Measurements from ENCODE around the gene ZC2HC1C. TPM values are rescaled to one million over a fixed set of nuclear protein-coding genes. Genes with fewer than 3 reads are reported as not detected.
A peak's percentile ranks its signal among the peaks of the same experiment; 100 is the strongest.

ZC2HC1C gene
- total RNA-seq, 2 experiments from 2014 or later: 0.22 to 0.30 TPM

DNA sequence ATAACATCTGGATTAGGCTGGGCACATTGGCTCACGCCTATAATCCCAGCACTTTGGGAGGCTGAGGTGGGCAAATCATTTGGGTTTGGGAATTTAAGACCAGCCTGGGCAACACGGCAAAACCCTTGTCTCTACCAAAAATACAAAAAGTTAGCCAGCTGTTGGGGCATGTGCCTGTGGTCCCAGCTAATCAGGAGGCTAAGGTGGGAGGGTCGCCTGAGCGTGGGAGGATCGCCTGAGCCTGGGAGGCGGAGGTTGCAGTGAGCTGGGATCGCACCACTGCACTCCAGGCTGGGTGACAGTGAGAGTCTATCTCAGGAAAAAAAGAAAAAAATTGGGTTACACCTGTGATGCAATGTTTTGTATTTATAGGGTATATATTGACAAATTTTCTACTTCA lies 52.1 kb downstream of the ZC2HC1C start:
- no peak overlapping the region for H3K27ac Mint-ChIP-seq
- TF ChIP-seq, protein P1, sequence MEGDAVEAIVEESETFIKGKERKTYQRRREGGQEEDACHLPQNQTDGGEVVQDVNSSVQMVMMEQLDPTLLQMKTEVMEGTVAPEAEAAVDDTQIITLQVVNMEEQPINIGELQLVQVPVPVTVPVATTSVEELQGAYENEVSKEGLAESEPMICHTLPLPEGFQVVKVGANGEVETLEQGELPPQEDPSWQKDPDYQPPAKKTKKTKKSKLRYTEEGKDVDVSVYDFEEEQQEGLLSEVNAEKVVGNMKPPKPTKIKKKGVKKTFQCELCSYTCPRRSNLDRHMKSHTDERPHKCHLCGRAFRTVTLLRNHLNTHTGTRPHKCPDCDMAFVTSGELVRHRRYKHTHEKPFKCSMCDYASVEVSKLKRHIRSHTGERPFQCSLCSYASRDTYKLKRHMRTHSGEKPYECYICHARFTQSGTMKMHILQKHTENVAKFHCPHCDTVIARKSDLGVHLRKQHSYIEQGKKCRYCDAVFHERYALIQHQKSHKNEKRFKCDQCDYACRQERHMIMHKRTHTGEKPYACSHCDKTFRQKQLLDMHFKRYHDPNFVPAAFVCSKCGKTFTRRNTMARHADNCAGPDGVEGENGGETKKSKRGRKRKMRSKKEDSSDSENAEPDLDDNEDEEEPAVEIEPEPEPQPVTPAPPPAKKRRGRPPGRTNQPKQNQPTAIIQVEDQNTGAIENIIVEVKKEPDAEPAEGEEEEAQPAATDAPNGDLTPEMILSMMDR (IDR thresholded peaks at IDR 0.05): no peak
- H3K36me3 Mint-ChIP-seq (ENCODE audit: low read depth): peaks cover 68% of the 10 kb centered on the region
- DNase-seq (no peak), ATAC-seq (ENCODE audit: poor library complexity) (no peak)
- no peaks in the 10 kb centered on the region for H3K27me3 Mint-ChIP-seq
- H3K27me3 ChIP-seq (ENCODE audit: control insufficient read depth in 1 of 2, insufficient read depth in 2 of 2, low read length in 2 of 2): no peaks in the 10 kb centered on the region
- intact Hi-C loops (cut with DNase I, micrococcal nuclease): no loop called here
- H3K9me3 ChIP-seq (ENCODE audit: control insufficient read depth in 1 of 2, insufficient read depth in 1 of 2, low read length in 2 of 2): no peaks in the 10 kb centered on the region
- peaks cover 29% of the 10 kb centered on the region for H3K4me1 Mint-ChIP-seq (ENCODE audit: low read depth)
- no peak overlapping the region for H3K4me3 ChIP-seq (ENCODE audit: low read length)
- ChIA-PET CTCF (no interaction called here), POLR2A (no interaction called here)
- H3K9me3 Mint-ChIP-seq: no peaks in the 10 kb centered on the region
- peaks cover 53% of the 10 kb centered on the region for H3K36me3 ChIP-seq (ENCODE audit: insufficient read depth, low read length)
- no peak overlapping the region for H3K4me3 Mint-ChIP-seq
- no peak overlapping the region for H3K27ac ChIP-seq (ENCODE audit: low read depth in 1 of 2, low read length in 2 of 2)
- H3K4me1 ChIP-seq (ENCODE audit: insufficient read depth, low read length): peaks cover 19% of the 10 kb centered on the region

DNA sequence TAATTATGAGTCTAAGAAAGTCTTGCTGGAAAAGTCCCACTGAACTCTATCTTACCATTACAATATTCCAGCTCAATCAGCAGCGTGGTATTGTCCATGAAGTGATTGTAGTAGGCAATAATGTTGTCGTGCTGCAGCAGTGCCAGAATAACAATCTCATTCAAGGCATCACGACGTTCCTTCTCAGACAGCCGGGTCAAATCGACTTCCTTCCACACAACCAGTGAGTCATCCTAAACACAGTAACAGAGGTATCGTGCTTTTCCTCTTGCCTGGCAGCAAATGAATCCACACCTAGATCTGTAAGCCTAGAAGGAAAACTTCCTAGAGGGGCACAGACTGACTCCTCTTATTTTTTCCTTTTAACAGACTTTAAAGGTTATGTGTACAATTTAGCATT lies 54.5 kb downstream of the ZC2HC1C start:
- ATAC-seq (ENCODE audit: poor library complexity) (peak; percentile 40), DNase-seq (peak in 8 of 14 experiments; percentile 3 to 65 (median 35))
- peaks cover 45% of the 10 kb centered on the region for H3K4me1 Mint-ChIP-seq (ENCODE audit: low read depth)
- H3K27me3 Mint-ChIP-seq: no peaks in the 10 kb centered on the region
- H3K27me3 ChIP-seq (ENCODE audit: control insufficient read depth in 1 of 2, insufficient read depth in 2 of 2, low read length in 2 of 2): no peaks in the 10 kb centered on the region
- H3K4me3 Mint-ChIP-seq: peak overlapping the region; percentile 7
- H3K9me3 ChIP-seq (ENCODE audit: control insufficient read depth in 1 of 2, insufficient read depth in 1 of 2, low read length in 2 of 2): no peaks in the 10 kb centered on the region
- no peak overlapping the region for H3K4me3 ChIP-seq (ENCODE audit: low read length)
- H3K4me1 ChIP-seq (ENCODE audit: insufficient read depth, low read length): peaks cover 36% of the 10 kb centered on the region
- no peak overlapping the region for H3K27ac ChIP-seq (ENCODE audit: low read depth in 1 of 2, low read length in 2 of 2)
- no peaks in the 10 kb centered on the region for H3K9me3 Mint-ChIP-seq
- peaks cover 54% of the 10 kb centered on the region for H3K36me3 Mint-ChIP-seq (ENCODE audit: low read depth)
- ChIA-PET POLR2A (no interaction called here), CTCF (no interaction called here)
- H3K27ac Mint-ChIP-seq: peak overlapping the region; percentile 90
- H3K36me3 ChIP-seq (ENCODE audit: insufficient read depth, low read length): peaks cover 32% of the 10 kb centered on the region
- intact Hi-C loops (cut with DNase I, micrococcal nuclease): no loop called here
- TF ChIP-seq, protein P1 (IDR thresholded peaks at IDR 0.05): no peak

DNA sequence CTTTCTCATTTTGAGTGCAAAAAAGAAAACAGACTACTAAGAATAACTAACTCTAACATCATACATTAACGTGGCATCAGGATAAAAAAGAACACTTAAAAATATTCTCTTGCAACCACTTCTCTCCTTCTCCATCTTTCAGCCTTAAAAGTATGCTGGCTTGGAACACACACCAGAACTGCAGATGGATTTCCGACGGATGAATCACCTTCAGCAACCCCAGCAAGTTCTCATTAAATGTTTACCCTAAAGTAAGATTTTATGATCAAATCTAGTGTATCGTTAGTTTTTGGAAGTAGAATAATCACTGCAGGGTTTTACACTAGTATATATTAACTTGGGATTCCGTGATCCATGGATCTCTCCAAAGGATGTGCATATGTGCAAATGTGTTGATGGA lies 56.2 kb downstream of the ZC2HC1C start:
- Mint-ChIP-seq H3K4me3 (peak overlapping the region; percentile 99), H3K36me3 (ENCODE audit: low read depth) (peaks cover 38% of the 10 kb centered on the region), H3K27ac (peak overlapping the region; percentile 90), H3K4me1 (ENCODE audit: low read depth) (peaks cover 45% of the 10 kb centered on the region), H3K9me3 (no peaks in the 10 kb centered on the region), H3K27me3 (no peaks in the 10 kb centered on the region)
- H3K9me3 ChIP-seq (ENCODE audit: control insufficient read depth in 1 of 2, insufficient read depth in 1 of 2, low read length in 2 of 2): no peaks in the 10 kb centered on the region
- intact Hi-C loops (cut with DNase I, micrococcal nuclease): loop anchor here (2.0 to 5.0 kb wide), 4 partner anchors 49 to 537 kb away; partner anchors contain the start of genes EIF2B2 (in 1 of the 2), ERG28 (in 1 of the 2), TMED10 (in 1 of the 2) and TTLL5 (in 1 of the 2)
- CTCF ChIA-PET: interaction anchor here (0.6 to 1.2 kb wide), 3 partner anchors 169 to 1921 kb away, joined by 3 to 6 read pairs (median 3); no protein-coding TSS in a partner anchor
- H3K36me3 ChIP-seq (ENCODE audit: insufficient read depth, low read length): peaks cover 25% of the 10 kb centered on the region
- H3K27me3 ChIP-seq (ENCODE audit: control insufficient read depth in 1 of 2, insufficient read depth in 2 of 2, low read length in 2 of 2): no peaks in the 10 kb centered on the region
- POLR2A ChIA-PET: interaction anchor here (0.7 to 2.7 kb wide), 12 partner anchors 8 to 209 kb away, joined by 3 to 23 read pairs (median 4); partner anchors contain the start of genes ACYP1, EIF2B2 and TMED10
- H3K4me1 ChIP-seq (ENCODE audit: insufficient read depth, low read length): peaks cover 36% of the 10 kb centered on the region
- peak in 2 of 14 experiments; percentile 27 to 31 for DNase-seq
- TF ChIP-seq, protein P1 (IDR thresholded peaks at IDR 0.05): no peak
- no peak overlapping the region for H3K4me3 ChIP-seq (ENCODE audit: low read length)
- H3K27ac ChIP-seq (ENCODE audit: low read depth in 1 of 2, low read length in 2 of 2): peak overlapping the region; percentile 36 to 93
- no peak for ATAC-seq (ENCODE audit: poor library complexity)
